ENCODE measurements around the gene SEMA3B. TPM values are rescaled to one million over a fixed set of nuclear protein-coding genes. Genes with fewer than 3 reads are reported as not detected.
"Not testable (repeated sequence)": the region's sequence is repeated elsewhere in the genome, so short reads cannot be mapped to it uniquely, and the experiment has no call there.

The SEMA3B gene
- total RNA-seq, 4 donors from 2014 or later = 2.9 to 5.2 (median 4.1) TPM

DNA sequence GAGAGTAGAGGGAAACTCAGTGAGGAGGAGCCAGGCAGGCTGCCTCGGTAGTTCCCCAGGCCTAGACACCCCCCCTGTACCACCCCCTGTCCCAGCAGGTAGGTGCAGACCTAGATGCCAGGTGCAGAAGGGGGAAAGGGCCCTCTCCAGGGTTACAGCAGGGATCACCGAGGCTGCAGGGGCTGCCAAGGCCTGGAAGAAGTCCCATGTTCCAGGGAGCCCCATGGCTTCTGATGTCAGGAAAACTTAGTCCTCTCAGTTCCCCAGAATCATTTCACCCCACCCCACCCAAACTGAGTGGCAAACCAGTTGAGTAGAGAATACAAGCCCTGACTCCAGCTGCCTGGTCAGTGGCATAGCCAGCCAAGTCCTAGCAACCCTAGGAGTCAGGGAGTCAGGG is 7.4 kb upstream of the SEMA3B start:
- no peaks in the 10 kb centered on the region for H3K9me3 ChIP-seq
- H3K4me3 ChIP-seq = no peak overlapping the region
- TF ChIP-seq, protein P1, sequence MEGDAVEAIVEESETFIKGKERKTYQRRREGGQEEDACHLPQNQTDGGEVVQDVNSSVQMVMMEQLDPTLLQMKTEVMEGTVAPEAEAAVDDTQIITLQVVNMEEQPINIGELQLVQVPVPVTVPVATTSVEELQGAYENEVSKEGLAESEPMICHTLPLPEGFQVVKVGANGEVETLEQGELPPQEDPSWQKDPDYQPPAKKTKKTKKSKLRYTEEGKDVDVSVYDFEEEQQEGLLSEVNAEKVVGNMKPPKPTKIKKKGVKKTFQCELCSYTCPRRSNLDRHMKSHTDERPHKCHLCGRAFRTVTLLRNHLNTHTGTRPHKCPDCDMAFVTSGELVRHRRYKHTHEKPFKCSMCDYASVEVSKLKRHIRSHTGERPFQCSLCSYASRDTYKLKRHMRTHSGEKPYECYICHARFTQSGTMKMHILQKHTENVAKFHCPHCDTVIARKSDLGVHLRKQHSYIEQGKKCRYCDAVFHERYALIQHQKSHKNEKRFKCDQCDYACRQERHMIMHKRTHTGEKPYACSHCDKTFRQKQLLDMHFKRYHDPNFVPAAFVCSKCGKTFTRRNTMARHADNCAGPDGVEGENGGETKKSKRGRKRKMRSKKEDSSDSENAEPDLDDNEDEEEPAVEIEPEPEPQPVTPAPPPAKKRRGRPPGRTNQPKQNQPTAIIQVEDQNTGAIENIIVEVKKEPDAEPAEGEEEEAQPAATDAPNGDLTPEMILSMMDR (IDR thresholded peaks at IDR 0.05) = no peak
- TF ChIP-seq EP300 (IDR thresholded peaks at IDR 0.05) (no peak), POLR2AphosphoS5 (IDR thresholded peaks at IDR 0.05) (no peak), POLR2A (IDR thresholded peaks at IDR 0.05) (no peak)
- H3K4me1 ChIP-seq = peaks cover 67% of the 10 kb centered on the region
- peaks cover 20% of the 10 kb centered on the region for H3K36me3 ChIP-seq
- H3K27ac ChIP-seq = peak overlapping the region; percentile 91
- H3K27me3 ChIP-seq = no peaks in the 10 kb centered on the region
- WGBS = 53% methylated on average over 2 of the region's 2 CpGs
- DNase-seq (ENCODE audit: low spot score in 2 of 2) = no peak

DNA sequence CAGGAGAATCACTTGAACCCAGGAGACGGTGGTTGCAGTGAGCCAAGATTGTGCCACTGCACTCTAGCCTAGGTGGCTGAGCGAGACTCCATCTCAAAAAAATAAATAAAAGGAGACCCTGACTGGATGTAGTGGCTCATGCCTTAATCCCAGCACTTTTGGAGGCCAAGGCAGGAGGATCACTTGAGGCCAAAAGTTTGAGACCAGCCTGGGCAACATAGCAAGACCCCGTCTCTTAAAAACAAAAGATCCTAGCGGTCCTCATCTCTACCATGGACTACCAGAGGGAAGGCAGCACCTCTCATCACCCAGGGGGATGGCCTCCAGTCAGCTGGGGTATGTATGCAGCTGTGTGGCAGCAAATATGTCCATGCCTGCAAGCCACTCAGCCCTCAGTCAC is 6.7 kb upstream of the SEMA3B start:
- not testable (repeated sequence) for H3K27ac ChIP-seq; H3K27me3 ChIP-seq; H3K9me3 ChIP-seq; DNase-seq (ENCODE audit: low spot score in 2 of 2); H3K4me3 ChIP-seq
- 92% methylated on average over 4 of the region's 4 CpGs for WGBS
- peaks cover 13% of the 10 kb centered on the region for H3K36me3 ChIP-seq
- H3K4me1 ChIP-seq = peaks cover 74% of the 10 kb centered on the region

DNA sequence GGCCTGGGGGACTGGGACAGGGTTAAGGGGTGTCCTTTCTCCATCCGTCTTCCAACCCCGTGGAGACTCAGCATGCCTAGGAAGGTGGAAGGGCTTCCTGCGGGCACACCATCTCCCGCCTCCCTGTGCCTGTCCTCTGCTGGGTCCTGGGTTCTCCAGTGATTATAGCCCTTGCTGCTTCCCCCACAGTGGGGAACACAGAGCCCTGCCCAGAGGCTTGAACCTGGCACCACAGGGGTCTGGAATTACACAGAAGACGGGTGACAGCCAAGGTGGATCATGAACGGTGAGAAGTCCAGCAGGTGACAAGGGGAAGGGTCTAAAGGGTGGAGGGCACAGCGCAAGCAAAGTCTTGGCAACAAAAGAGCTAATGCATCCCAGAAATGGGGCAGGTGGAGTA is 6.2 kb upstream of the SEMA3B start:
- TF ChIP-seq EP300 (IDR thresholded peaks at IDR 0.05) (no peak), POLR2AphosphoS5 (IDR thresholded peaks at IDR 0.05) (no peak), POLR2A (IDR thresholded peaks at IDR 0.05) (no peak)
- TF ChIP-seq, protein P1 (IDR thresholded peaks at IDR 0.05) = no peak
- Histone ChIP-seq H3K27me3 (no peaks in the 10 kb centered on the region), H3K4me1 (peaks cover 79% of the 10 kb centered on the region), H3K27ac (no peak overlapping the region), H3K4me3 (no peak overlapping the region), H3K36me3 (peaks cover 7% of the 10 kb centered on the region), H3K9me3 (no peaks in the 10 kb centered on the region)
- WGBS = 90% methylated on average over 7 of the region's 7 CpGs
- DNase-seq (ENCODE audit: low spot score in 2 of 2) = no peak

DNA sequence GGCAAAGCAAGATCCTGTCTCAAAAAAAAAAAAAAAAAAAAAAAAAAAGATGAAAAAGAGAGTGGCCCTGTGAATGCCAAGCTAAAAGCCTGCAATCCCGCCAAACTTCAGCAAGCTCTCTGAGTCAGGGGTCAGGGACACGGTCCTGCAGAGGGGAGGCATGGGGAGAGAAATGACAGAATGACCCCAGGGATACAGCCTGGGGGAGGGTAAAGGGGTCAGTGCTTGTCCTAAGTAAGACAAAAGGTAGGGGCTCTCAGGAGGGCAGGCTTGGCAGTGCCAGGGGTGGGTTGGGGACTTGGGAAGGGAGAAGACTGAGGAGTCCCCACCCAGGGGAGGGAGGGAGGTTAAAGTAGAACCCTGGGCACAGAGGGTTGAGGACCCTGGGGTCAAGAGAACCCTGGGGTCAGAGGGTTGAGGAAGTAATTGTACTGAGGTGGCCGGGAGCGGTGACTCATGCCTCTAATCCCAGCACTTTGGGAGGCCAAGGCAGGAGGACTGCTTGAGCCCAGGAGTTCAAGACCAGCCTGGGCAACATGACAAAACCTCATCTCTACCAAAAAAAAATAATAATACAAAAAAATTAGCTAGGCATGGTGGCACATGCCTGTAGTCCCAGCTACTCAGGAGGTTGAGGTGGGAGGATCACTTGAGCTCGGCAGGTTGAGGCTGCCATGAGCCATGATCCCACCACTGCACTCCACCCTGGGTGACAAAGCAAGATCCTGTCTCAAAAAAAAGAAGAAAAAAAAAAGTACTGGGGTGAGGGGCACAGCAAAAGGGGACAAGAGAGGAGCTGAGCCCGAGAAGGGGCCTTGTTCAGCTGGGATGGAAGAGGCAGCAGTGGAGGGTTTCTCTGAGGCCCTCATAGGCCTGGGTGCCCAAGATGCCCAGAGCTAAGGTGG is 5.2 kb upstream of the SEMA3B start:
- peaks cover 79% of the 10 kb centered on the region for H3K4me1 ChIP-seq
- no peaks in the 10 kb centered on the region for H3K36me3 ChIP-seq
- no peaks in the 10 kb centered on the region for H3K9me3 ChIP-seq
- H3K27me3 ChIP-seq = no peaks in the 10 kb centered on the region
- TF ChIP-seq, protein P1 (IDR thresholded peaks at IDR 0.05) = no peak
- TF ChIP-seq POLR2A (IDR thresholded peaks at IDR 0.05) (no peak), POLR2AphosphoS5 (IDR thresholded peaks at IDR 0.05) (no peak), EP300 (IDR thresholded peaks at IDR 0.05) (no peak)
- WGBS = 62% methylated on average over 6 of the region's 6 CpGs
- H3K27ac ChIP-seq = peak overlapping the region; percentile 68
- no peak overlapping the region for H3K4me3 ChIP-seq
- no peak for DNase-seq (ENCODE audit: low spot score in 2 of 2)

DNA sequence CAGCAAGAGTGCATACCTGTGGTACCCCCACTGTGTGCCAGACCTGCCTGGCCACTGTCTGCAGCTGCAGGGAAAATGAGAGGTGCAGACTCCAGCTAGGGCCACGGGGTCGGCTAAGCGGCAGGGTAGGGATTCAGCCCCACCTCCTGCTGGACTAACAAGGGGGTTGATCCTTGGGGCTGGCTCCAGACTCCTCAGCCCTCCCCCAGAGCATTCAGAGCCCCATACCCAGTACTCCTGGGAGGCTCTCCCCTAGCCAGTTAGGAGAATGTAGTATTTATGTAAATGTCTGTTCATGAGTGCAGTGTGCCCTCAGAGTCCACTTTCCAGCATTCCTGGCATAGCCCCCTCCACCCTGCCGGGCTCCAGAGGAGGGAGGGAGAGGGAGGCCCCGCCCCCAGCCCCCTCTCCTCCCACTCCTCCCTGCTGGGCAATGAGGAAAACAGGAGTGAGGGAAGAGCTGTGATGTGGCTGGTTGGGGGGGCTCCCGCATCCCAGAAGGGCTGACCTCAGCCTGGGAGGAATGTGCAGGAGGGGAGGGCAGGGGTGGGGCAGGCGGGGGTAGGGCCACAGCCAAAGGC is 4.5 kb upstream of the SEMA3B start:
- Histone ChIP-seq H3K9me3 (no peaks in the 10 kb centered on the region), H3K36me3 (no peaks in the 10 kb centered on the region), H3K27ac (peak overlapping the region; percentile 79), H3K4me3 (no peak overlapping the region), H3K27me3 (no peaks in the 10 kb centered on the region), H3K4me1 (peaks cover 79% of the 10 kb centered on the region)
- peak in 1 of 2 donors; percentile 84 for DNase-seq (ENCODE audit: low spot score in 2 of 2)
- TF ChIP-seq POLR2A (IDR thresholded peaks at IDR 0.05) = no peak
- no peak for TF ChIP-seq EP300 (IDR thresholded peaks at IDR 0.05)
- TF ChIP-seq, protein P1 (IDR thresholded peaks at IDR 0.05) = no peak
- TF ChIP-seq POLR2AphosphoS5 (IDR thresholded peaks at IDR 0.05) = no peak
- 24% methylated on average over 5 of the region's 7 CpGs for WGBS
